GM18517 (cell line): ENCODE data around the gene HTATIP2.
A peak's percentile ranks its signal among the peaks of the same experiment; 100 is the strongest.
"Not testable (repeated sequence)": the region's sequence is repeated elsewhere in the genome, so short reads cannot be mapped to it uniquely, and the experiment has no call there.

Experiments used
- ATAC-seq: cut with Tn5 transposase; IDR thresholded peaks from one replicate; pipeline ENCODE4 v1.9.1; 2021; ENCODE audit warnings: mild to moderate bottlenecking, moderate library complexity; ENCODE audit not compliant: unreplicated experiment

Gene HTATIP2

DNA sequence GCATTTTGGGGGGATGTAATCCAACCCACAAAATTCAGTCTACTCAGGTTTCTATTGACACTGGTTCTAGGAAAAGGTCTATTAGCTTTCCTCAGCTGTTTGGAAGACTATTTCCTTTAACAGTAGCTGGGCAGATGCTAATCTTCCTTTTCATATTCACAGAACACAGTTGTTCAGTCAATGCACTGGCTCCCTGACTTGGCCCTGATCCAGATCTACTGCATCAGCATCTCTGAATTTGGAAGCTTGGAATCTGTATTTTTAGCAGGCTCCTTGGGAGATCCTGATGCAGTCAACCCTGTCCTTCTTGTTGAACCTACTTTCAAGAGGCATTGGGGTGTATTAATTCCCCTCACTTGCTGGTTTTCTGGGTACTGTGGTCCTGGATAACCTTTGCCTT lies 6.3 kb downstream of the HTATIP2 start:
- no peak for ATAC-seq

DNA sequence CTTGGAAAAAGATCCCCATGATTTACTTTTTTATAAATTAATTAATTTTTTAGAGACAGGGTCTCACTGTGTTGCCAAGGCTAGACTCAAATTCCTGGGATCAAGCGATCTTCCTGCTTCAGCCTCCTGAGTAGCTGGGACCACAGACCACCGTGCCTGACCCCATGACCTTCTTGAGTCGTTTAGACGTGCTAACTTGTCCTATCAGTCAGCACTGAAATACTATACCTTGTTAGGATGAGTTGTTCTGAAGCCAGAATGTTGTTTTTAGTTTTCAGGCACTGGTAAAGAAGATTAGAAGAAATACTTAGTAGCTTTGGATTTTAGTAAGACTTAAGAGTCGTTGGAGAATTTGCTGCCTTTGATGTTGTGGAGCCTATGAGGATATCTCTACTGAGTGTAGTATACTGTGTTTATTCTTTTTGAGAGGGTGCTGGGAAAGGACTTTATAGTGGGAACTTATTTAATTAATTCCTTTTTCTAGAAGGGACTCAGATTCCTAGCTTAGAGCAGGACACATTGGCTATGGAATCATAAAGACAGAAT lies 8.6 kb downstream of the HTATIP2 start:
- ATAC-seq, result no peak

- ATAC-seq, result no peak
These were observed 9.6 kb downstream of the HTATIP2 start for GRCh38 chr11:20373147-20373546.

DNA sequence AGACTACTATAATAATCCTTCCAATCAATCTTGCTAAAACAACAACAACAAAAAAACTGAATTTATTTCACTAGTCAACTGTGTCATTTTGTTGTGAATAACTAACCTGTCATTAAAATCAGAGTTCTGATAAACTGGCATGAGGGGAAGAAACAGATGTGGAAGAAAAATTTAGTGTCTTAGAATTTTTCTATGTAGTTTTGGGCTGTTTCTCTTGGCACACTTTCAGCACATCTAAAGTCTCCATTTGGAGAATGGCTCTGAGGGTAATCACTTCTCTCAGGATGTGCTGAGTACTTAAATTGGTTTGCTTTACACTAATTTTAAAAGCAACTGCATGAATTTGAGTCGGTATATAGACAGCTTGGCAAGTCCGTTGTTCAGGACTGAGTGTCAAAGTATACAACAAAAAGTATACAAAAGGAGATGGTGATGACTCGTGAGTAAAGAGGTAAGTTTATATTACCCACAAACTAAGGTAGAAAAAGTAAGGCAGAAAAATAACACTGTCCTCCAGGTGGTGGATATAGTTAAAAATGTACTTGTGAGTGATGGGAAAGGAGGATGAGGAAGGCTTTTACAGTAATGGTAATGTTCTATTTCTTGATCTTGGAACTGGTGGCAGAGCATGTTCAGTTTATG lies 10.2 kb downstream of the HTATIP2 start:
- no peak for ATAC-seq

DNA sequence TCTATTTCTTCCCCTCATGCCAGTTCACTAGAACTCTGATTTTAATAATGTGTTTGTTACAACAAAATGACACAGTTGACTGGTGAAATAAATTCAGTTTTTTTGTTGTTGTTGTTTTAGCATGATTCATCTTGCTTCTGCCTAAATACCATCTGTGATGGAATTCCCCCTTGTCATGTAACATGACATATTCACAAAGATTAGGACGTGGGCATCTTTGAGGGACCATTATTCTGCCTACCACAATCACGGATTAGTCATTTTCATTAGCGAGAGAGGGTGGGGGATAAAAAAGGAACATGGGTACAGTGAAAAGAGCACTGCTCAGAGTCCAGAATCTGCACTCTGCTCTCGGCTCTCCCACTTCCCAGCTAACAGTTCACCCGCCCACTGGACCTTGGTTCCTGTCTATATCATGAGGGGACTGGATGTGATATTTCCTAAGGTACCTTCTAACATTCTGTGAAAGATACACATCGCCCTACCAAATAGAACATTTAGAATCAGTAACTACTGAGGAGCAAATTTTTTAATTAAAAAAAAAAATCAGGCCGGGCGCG lies 11.3 kb downstream of the HTATIP2 start:
- no peak for ATAC-seq

GRCh38 chr11:20376162-20376730 lies 12.7 kb downstream of the HTATIP2 start:
- no peak for ATAC-seq

DNA sequence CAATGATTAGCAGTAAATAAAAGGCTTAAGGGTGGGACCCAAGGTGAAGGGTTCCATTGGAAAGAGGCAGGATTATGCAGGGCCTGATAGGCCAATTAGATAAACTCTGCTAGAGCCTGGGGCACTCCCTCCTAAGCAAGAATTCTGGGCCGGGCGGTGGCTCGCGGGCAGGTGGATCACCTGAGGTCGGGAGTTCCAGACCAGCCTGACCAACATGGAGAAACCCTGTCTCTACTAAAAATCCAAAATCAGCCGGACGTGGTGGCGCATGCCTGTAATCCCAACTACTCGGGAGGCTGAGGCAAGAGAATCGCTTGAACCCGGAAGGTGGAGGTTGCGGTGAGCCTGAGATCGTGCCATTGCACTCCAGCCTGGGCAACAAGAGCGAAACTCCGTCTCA lies 22.5 kb downstream of the HTATIP2 start:
- ATAC-seq, result not testable (repeated sequence)

DNA sequence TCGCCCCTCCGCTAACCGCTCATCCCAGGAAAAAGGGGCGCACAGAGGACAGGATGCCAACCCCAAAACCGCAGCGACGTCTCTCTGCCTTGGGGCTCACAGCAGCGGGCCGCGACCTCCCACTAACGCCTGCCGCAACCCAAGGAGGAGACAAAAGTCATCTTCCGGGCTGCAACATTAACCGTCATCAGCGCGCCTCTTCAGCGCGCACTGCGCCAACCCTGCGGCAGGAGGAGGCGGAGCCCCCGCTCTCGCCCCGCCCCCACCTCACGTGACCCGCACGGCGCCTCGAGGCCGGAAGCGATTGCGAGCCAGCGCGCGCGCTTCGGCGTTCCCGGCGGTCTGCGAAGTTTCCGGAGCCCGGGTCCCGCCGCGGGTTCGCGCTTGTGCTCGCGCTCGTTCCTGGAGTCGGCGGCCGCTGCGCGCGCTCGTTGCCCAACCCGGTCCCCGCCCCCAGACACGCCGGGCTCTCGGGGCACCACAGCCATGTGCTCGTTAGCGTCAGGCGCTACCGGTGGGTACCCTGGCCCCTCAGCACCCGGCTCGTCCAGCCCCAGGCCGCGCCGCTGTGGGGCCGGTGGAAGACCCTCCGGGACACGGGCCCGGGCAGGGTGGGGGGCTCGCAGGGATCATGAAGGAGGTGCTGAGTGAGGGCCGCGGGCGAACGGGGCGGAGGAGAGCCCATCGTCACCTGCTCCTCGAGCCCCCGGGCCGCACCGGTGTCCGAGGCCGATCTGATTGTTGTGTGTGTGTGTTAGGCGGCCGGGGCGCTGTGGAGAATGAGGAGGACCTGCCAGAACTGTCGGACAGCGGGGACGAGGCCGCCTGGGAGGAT lies 24.0 kb downstream of the HTATIP2 start, which contains the start of gene PRMT3:
Gene PRMT3, plus strand, starts transcription at position 456 of the 835 bp plus-strand sequence. Its CDS starts 31 bp downstream, at position 487.
- ATAC-seq, result peak; percentile 77

DNA sequence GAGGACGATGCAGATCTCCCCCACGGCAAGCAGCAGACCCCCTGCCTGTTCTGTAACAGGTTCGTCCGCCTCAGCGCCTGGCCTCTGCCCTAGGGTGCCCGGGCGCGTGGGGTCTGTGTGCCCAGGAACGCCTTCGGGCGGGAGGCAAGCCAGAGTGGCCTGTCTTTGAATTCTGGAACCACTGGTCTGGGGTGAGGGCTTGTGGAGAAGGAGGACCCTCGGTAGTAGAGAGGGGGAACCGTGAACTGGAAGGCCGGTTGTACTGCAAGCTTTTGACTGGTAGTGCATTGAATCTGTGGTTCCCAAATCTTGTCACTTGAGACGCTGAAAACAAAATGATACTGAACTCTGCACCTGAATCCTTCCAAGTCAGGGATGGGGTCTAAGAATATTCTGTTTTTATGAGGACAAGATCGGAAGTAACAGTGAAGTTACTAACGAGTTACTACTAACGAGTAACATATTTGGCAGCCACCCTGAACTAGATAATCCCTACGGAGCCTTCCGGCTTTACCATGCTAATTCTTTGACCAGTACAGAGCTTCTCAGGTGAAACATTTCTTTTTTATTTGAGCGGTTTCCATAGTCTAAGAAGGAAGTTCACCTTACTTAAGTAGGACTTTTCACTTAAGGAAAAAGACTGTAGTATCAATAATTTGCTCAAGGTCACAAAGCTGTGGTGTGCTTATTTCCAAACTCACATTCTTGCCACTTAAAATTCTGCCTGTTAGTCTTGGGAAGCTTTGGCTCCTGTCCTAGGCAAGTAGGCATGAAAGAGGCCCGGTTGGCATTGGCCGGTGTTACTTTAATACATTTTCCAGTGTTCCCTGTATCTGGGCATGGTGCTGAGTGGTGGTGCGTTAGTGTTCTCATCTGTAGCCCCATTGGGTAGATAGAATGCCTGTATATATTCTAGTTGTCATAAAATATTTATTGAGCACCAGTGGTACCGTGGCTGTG lies 24.9 kb downstream of the HTATIP2 start:
- peak; percentile 28 for ATAC-seq

DNA sequence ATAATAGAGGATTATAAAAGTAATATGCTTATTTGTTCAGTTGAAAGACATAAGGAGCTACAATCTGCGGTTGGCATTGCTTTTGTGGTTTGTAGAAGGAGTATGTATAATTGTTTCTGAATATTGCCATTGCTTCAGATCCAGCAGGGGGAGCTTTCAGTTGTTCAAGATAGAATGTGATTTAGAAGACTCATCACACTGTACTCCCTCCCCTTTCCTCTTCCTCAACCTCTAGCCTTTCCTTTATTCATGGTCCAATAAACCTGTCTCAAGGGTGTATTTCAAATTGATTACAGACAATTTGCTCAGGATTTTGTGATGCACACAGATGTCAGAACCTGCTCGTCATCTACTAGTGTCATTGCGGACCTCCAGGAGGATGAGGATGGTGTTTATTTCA lies 33.8 kb downstream of the HTATIP2 start:
- ATAC-seq, result peak; percentile 85

GRCh38 chr11:20399498-20399897 lies 36.0 kb downstream of the HTATIP2 start:
- no peak for ATAC-seq

DNA sequence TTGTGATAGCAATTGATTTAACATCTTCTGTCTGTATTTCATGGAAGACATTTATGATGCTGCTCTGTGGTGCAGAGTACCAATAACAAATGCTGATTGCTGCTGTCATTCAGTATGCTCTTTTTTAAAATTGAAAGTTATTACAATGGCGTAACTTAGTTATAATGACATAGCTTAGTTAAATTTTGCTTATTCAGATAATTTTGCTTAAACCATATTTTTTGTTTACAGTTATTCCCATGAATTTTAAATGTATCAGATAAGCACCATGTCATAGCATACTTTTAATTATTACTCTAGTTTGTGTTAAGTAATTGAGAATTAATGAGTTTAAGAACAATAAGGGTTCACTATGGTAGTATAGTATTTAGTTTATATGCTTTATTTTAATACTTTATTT lies 39.5 kb downstream of the HTATIP2 start:
- no peak for ATAC-seq

DNA sequence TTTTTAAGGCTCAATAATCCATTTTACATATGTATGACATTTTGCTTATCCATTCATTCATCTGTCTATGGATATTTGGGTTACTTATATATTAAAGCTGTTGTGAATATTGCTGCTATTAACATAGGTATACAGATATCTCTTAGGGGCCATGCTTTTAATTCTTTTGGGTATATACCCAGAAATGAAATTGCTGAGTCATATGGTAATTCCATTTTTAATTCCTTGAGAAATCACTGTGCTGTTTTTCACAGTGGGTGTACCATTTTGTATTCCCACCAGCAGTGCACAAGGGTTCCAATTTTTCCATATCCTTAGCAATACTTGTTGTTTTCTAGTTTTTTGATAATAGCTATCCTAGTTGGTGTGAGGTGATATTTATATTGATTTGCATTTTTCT lies 43.0 kb downstream of the HTATIP2 start:
- no peak for ATAC-seq

DNA sequence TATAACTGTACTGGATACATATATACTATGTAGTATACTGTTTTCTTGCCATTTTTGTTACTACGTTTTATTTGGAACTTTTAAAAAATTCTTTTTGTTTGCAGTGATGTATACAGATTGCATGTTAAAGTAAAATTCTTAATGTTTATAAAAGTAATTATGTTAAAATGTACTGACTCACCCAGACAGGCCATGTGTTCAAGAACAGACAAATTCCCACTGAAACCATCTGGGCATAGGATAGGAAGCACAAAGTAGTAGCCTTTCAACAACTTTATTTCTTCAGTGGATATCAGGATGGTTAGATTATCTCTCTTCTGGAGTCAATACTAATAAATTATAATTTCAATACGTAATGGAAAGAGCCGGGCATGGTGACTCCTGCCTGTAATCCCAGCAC lies 43.8 kb downstream of the HTATIP2 start:
- ATAC-seq, result no peak

- no peak for ATAC-seq
These were observed 51.9 kb downstream of the HTATIP2 start for GRCh38 chr11:20415432-20415831.

DNA sequence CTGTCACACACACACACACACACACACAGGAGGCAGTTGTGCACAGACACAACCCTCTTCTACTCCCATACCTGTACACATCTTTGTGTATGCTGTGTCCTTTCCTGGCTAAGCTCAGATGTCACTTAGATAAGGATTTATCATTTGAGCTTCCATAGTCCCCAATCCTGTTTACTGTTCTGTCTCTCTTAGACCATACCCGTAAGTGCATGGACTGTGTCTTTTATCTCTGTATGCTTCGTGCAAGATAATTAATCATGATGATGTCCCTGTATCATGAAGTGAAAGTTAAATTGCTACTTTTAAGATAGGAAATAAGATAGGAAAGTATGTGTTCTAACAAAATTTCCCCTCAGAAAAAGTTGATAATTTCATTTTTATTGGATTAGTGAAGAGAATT lies 54.3 kb downstream of the HTATIP2 start:
- ATAC-seq, result no peak

GRCh38 chr11:20421946-20422345 lies 58.4 kb downstream of the HTATIP2 start:
- no peak for ATAC-seq

DNA sequence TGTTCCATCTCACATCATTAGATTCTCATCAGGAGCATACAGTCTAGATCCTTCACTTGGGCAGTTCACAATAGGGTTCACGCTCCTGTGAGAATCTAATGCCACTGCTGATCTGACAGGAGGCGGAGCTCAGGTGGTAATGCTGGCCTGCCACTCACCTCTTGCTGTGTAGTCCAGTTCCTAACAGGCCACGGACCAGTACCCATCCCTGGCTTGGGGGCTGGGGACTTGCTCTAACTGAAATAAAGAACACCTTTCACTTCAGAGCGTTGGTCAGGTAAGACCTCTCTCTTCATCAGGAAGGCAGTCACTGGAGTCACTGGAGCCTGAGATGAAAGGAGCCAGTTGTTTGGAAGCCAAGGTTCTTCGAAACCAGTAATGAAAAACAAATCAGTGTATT lies 65.7 kb downstream of the HTATIP2 start:
- no peak for ATAC-seq
